AG09319 (cell line): ENCODE measurements around the gene KCNMB2.

ENCODE experiments used
- DNase-seq: peaks from one replicate; pipeline ENCODE4 v3.0.0-alpha.2; 2010; ENCODE audit warnings: low read depth; ENCODE audit errors: extremely low read depth
- TF ChIP-seq, protein P1 (sequence below): IDR thresholded peaks from 2 replicates; pipeline ENCODE4 v1.5.1; 2011; ENCODE audit warnings: low read depth, mild to moderate bottlenecking, inconsistent platforms, low read length, moderate library complexity

KCNMB2 gene

GRCh38 chr3:178536211-178537079, at the start of gene KCNMB2:
TSS of gene KCNMB2 (plus strand) at chr3:178536436.
- TF ChIP-seq, protein P1, sequence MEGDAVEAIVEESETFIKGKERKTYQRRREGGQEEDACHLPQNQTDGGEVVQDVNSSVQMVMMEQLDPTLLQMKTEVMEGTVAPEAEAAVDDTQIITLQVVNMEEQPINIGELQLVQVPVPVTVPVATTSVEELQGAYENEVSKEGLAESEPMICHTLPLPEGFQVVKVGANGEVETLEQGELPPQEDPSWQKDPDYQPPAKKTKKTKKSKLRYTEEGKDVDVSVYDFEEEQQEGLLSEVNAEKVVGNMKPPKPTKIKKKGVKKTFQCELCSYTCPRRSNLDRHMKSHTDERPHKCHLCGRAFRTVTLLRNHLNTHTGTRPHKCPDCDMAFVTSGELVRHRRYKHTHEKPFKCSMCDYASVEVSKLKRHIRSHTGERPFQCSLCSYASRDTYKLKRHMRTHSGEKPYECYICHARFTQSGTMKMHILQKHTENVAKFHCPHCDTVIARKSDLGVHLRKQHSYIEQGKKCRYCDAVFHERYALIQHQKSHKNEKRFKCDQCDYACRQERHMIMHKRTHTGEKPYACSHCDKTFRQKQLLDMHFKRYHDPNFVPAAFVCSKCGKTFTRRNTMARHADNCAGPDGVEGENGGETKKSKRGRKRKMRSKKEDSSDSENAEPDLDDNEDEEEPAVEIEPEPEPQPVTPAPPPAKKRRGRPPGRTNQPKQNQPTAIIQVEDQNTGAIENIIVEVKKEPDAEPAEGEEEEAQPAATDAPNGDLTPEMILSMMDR = no peak
- no peak for DNase-seq

GRCh38 chr3:178486903-178487302, 49.3 kb upstream of the KCNMB2 start:
- DNase-seq = no peak
- TF ChIP-seq, protein P1 = no peak

DNA sequence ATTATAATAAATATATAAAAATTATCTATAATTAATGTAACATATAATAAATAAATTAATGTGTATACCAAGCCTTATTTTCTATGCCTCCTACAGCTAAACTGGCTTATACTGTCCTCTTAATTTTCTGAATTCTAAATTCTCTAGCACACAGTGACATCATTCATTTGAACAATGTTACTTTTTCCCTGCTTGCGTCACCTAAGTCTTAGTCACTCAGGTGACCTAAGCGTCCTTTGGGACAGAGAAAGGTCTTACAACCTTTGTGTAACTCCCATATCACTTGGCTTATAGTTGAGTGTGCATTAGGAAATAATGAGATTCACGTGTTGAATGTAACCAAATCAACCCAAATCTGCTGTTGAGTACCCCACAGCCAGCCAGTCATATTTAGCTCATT, 48.5 kb upstream of the KCNMB2 start:
- TF ChIP-seq, protein P1 = no peak
- no peak for DNase-seq

DNA sequence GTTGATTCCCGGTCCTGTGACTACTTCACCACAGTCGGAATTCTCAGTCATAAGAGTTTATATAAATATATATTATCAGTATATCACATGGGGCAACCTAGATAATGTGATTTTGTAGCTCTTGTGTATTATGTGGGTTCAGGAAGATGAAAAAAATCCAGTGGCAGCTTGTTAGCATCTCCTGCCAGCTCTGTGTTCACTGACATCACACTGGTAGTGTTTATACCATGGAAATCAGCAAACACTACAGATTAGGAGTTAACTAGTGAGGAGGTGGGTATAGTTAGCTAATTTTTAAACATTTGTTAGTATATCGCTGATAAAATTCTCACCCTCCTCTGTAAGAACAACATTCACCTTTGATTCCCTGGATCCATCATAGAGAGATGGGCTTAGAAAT, 44.5 kb upstream of the KCNMB2 start:
- TF ChIP-seq, protein P1 = no peak
- no peak for DNase-seq

- no peak for DNase-seq
- TF ChIP-seq, protein P1 = no peak
These were observed 43.7 kb upstream of the KCNMB2 start for GRCh38 chr3:178492491-178492890.

DNA sequence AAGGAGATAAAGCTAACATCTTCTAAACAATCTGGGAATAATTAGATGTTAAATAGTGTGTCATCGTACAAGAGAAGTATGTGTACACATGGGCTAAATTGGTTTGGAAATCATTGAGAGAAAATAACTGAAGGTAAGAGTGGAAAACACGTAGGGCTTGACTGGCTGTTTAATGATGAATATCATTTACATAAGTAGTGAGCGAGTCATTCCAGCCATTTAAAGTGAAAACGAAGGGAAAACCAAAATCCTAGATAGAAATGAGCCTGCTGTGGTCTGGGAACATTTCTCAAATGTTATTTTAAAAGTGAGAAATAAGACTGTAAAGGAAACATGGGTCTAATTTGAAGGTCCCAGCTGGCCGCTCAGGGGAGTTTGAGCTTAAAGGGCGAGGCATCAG, 41.9 kb upstream of the KCNMB2 start:
- TF ChIP-seq, protein P1 = no peak
- no peak for DNase-seq

GRCh38 chr3:178496911-178497310, 39.3 kb upstream of the KCNMB2 start:
- no peak for DNase-seq
- TF ChIP-seq, protein P1 = no peak
